NCI-H1436 treated with DMSO at 0.1 percent for 48 hours (cell line): ENCODE data around the gene SGSH.

Experiments
- DNase-seq: peaks from one replicate; lab custom pipeline; 2025; lab: John Stamatoyannopoulos, UW

The SGSH gene

DNA sequence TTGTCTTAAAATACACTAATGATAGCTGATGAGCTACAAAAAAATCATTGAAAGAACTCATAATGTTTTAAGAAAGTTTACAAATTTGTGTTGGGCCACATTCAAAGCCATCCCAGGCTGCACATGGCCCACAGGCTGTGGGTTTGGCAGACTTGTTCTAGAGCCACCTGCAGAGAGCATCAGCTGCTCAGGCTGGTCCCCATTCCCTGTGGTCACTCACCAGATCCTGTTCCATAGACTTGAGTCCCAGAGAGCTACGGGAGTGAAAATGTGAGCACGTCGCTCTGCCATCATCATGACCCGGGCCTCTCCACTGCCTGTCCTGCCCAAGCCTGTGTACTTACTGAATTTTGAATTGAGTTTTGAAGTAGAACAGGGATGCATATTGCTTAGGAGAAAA lies 7.0 kb upstream of the SGSH start:
- no peak for DNase-seq

GRCh38 chr17:80225230-80225629 lies 5.1 kb upstream of the SGSH start:
- DNase-seq: no peak

- DNase-seq: no peak
Measured at GRCh38 chr17:80224683-80225082, 4.5 kb upstream of the SGSH start.

- DNase-seq: no peak
Measured at GRCh38 chr17:80223838-80224497, 3.8 kb upstream of the SGSH start.

DNA sequence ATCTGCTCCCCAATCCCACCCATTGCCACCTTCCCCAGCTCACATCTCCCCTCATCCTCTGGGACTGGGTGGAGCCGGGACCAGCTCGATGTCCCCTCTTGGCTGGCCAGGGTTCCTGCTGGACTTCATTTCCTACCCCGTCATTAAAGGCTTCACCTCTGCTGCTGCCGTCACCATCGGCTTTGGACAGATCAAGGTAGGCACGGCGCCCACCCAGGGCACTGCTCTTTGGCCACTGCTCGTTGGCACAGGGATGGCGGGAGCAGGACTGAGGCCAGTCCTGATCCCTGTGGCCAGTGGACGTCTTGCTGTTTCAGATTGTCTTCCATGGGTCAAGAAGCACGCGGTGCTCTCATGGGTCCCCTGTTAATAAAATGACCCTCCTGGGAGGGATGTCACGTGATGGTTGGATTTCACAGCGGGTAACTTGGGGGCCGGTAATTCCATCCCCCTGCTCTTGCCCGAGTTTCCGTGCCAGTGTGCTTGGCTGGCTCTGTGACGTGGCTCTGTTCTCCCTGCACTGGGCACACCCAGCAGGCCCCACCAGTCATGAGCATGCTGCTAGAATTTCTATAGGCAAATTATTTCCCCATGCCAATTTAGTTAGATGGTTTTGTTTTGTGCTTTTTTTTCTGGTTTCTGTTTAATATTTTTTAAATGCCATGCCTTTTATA lies 3.1 kb upstream of the SGSH start:
- no peak for DNase-seq

- no peak for DNase-seq
Measured at GRCh38 chr17:80222376-80223141, 2.4 kb upstream of the SGSH start.

- no peak for DNase-seq
Measured at GRCh38 chr17:80221351-80222105, 1.4 kb upstream of the SGSH start.

DNA sequence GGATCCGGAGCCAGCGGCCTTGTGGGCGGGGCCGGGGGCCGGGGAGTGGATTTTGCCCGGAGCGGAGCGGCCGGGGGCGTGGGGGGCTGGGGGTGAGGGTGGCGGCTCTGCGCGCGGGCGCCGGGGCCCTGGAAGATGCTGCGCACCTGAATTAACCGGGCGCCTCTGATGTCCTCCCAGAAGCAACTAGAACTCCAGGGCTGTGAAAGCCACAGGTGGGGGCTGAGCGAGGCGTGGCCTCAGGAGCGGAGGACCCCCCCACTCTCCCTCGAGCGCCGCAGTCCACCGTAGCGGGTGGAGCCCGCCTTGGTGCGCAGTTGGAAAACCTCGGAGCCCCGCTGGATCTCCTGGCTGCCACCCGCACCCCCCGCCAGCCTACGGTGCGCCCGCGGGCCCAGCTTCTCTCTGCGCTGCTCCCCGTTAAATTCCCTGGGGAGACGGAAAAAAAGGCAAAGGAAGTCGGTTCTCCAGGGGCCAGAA lies 643 bp upstream of the SGSH start:
- DNase-seq: no peak

DNA sequence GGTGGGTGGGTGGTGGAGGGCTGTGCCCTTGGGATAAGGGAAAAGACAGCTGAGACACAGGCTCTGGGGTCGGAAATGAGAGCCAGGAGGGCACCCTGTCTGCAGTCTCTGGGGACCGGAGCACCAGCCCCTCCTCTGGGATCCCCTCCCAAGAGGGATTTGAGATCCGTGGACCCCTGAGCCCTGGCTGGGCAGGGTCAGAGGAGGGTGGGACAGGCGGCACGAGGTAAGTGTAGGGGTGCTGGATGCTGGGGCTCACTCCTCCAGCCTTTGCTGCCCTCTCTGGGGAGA lies 425 bp downstream of the SGSH start:
- DNase-seq: no peak

- no peak for DNase-seq
Measured at GRCh38 chr17:80219013-80219762, 945 bp downstream of the SGSH start.

DNA sequence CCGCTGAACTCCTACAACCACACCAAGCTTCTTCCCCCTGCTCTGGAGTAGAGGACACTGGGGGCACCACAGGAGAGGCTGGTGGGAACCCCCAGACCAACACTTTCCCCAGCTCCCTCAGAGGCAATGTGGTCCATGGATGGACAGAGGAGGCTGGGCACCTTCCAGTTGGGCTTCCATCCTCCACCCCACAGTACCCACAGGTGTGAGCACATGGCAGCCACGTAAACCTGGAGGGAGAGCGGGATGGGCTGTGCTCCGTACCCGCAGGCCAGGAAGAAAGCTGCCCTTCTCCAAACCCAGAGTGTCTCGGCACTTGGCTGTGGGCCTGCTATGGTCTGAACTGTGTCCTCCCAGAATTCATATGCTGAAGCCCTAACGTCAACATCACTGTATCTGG lies 1.7 kb downstream of the SGSH start:
- no peak for DNase-seq

DNA sequence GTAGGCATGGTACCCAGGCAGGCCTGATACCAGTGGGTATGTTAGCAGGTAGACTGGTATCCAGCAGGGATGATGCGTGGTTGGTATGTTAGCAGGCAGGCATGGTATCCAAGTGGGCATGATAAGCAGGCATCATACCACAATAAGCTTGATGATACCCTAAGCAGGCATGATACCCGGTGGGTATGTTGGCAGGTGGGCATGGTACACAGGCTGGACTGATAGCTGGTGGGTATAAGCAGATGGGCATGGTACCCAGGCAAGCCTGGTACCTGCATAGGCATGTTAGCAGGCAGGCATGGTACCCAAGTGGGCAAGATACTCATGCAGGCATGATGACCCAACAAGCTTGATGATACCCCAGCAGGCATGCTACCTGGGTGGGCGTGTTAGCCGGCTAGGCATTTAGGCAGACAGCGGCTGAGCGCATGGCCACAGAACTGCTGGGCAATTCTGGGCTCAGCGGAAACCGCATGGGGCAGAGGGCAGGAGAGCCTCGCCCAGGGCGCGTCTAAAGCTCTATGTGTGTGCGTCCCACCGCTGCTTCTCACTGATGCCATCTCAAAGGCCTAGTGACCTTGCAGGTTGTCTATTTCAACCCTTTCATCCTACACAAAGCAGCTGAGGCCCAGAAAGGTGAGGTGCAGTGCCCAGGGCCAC lies 2.3 kb downstream of the SGSH start:
- DNase-seq: no peak

DNA sequence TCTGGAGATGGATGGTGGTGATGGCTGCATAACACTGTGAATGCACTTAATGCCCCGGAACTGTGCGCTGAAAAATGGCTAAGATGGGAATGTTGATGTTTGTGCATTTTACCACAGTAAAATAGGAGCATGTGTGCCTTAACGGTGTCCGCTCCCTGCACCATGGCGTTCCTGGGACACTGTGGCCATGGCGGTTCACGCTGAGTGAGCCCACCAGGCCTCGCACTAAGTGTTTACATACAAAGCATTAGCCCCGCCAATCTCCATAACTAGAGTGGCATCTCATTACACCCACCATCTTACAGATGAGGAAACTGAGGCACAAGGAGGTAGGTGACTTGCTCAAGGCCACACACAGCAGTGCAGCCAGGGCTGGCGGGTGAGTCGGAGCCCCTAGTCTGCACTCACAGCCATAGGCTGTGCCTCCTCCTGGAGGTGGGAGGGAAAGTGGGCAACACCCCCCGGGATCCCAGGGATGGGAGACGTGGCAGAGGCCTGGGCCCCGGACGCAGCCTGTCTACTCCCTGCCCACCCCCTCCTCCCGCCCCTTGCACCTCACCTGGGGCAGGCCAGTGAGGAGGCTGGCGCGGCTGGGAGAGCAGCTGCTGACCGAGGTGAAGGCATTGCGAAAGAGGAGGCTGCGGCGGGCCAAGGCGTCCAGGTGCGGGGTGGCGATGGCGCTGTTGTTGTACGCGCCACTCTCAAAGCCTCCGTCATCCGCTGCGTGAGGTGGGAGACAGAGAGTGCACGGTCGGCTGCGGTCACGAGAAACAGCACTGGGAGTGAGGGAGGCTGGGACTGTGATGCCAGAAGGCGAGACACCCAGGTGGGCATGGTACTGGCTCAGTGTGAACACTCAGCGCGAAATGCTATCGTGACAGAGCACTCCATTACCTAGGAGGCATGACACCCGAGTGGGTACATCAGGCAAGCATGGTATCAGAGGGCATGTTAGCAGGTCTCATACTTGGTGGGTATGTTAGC lies 3.4 kb downstream of the SGSH start:
- DNase-seq: no peak

- DNase-seq: no peak
Measured at GRCh38 chr17:80214878-80215210, 5.3 kb downstream of the SGSH start.

DNA sequence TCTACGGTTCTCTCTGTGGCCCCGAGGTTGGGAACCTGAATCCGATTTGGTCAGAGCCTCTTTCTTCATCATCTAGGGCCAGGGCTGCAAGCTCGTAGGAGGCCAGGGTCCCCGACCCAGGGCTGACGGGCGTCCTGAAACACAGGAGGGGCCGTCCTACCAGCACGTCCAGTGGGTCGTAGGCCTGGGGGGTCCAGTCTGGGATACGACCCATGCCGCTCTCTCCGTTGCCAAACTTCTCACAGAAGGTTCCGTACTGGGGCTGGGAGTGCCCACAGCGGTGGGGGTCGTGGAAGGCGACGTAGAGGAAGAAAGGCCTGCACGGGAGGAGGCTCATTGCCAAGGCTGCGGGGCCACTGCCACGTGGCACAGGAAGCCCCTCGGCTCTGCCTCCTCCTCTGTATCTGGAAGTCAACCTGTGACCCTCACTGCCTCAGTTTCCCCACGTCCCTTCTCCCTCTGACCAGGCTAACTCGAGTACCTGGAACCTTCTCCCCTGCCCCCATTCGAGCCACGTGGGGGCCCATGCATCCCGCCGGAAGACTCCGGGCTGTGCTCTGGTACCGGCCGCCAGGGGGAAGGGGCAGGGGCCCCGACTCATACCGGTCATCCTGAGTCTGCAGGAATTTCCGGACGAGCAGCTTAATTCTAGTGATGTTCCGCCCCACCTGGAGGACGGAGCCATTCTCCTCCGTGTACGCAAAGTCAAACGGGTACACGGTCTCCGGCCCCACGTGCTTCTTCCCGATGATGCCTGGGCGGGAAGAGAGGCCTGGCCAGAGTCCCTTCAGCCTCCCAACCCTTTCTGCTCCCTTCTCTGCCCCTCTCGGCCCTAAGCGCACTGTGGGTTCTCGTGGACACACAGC lies 5.9 kb downstream of the SGSH start:
- no peak for DNase-seq

DNA sequence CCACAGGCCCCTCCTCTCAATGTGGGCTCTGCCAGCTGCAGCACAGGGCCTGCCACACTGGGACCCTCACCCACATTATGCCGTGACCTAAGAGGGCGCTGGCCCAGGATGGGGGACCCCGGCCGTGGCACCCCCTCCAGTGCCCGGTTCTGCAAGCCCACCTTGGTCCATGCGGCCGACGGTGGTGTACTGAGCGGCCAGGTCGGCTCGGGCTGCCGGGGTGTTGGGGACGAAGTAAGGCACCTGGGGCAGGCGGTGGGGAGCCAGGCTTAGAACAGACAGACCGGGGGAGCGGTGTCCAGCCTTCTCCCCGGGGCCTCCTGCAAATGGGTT lies 6.5 kb downstream of the SGSH start:
- DNase-seq: no peak

- DNase-seq: no peak
Measured at GRCh38 chr17:80212962-80213642, 7.0 kb downstream of the SGSH start.

- DNase-seq: no peak
Measured at GRCh38 chr17:80212511-80212910, 7.6 kb downstream of the SGSH start.

DNA sequence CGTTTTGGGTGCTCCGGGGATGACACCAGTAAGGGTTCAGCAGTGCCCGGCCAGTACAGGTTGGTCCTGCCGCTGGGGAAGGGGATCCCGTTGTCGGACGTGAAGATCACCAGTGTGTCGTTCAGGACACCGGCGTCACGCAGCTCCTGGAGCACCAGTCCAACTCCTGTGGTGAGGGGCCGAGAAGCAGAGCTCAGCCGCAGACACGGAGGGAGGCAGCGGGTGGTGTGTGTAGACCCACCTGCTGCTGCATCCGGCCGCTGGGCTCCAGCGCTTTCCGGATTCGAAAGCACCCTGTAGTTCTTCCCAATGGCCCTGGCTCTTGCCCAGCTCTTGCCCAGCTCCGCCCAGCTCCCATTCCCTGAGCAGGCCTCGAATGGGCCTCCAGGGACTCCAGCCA lies 8.0 kb downstream of the SGSH start:
- no peak for DNase-seq
